NOMO-1 treated with dmso at 0.1 percent for 144 hours (cell line): ENCODE data around the gene B9D1.
"Not testable (repeated sequence)": the region's sequence is repeated elsewhere in the genome, so short reads cannot be mapped to it uniquely, and the experiment has no call there.

Experiments
- DNase-seq: peaks from one replicate; lab custom pipeline; 2025; ENCODE audit not compliant: unreplicated experiment; lab: John Stamatoyannopoulos, UW

B9D1 gene

DNA sequence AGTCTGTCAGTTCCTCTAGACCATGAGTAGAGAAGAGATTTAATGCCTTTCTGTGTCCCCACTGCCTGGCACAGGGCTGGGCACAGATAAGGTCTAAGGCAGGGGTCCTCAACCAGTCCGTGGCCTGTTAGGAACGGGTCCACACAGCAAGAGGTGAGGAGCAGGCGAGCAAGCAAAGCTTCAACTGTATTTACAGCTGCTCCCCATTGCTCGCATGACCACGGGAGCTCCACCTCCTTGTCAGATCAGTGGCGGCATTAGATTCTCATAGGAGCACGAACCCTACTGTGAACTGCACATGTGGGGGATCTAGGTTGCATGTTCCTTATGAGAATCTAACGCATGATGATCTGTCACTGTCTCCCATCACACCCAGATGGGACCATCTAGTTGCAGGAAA lies 1.8 kb downstream of the B9D1 start:
- no peak for DNase-seq

GRCh38 chr17:19359856-19360255 lies 2.7 kb downstream of the B9D1 start:
- DNase-seq: no peak

DNA sequence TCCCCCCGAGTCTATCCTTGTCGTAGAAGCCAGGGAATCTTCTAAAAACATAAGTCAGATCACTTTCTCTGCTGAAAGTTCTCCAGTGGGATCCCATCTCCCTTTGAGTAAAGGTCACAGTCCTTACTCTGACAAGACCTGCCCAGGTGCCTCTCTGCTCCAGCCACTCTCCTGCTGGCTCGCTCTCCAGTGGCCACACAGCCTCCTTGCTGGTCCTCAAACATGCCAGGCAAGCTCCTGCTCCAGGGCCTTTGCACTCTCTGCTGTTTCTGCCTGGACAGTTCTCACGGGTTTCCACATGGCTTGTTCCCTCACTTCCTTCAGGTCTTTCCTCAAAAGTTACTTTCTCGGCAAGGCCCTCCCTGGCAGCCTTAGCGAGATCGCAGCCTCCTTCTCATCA lies 3.4 kb downstream of the B9D1 start:
- DNase-seq: no peak

GRCh38 chr17:19357761-19358160 lies 4.8 kb downstream of the B9D1 start:
- no peak for DNase-seq

GRCh38 chr17:19357351-19357750 lies 5.2 kb downstream of the B9D1 start:
- no peak for DNase-seq

DNA sequence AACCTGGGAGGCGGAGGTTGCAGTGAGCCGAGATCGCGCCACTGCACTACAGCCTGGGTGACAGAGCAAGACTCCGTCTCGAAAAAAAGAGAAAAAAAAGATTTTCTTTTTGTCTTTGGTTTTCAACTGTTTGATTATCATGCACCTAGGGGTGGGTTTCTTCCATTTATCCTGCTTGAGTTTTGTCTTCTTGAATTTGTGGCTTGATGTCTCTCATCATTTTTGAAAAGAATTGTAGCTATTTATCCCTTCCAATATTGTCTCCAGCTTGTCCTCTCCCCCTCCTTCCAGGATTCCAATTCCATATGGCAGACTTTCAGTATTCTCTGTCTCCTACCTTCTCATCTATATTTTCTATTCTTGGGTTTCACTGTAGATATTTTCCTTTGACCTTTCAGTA lies 7.8 kb downstream of the B9D1 start:
- DNase-seq: no peak

- not testable (repeated sequence) for DNase-seq
Measured at GRCh38 chr17:19353401-19353800, 9.1 kb downstream of the B9D1 start.

GRCh38 chr17:19348806-19349205 lies 13.7 kb downstream of the B9D1 start:
- no peak for DNase-seq

- DNase-seq: no peak
Measured at GRCh38 chr17:19348081-19348650, 14.4 kb downstream of the B9D1 start.

DNA sequence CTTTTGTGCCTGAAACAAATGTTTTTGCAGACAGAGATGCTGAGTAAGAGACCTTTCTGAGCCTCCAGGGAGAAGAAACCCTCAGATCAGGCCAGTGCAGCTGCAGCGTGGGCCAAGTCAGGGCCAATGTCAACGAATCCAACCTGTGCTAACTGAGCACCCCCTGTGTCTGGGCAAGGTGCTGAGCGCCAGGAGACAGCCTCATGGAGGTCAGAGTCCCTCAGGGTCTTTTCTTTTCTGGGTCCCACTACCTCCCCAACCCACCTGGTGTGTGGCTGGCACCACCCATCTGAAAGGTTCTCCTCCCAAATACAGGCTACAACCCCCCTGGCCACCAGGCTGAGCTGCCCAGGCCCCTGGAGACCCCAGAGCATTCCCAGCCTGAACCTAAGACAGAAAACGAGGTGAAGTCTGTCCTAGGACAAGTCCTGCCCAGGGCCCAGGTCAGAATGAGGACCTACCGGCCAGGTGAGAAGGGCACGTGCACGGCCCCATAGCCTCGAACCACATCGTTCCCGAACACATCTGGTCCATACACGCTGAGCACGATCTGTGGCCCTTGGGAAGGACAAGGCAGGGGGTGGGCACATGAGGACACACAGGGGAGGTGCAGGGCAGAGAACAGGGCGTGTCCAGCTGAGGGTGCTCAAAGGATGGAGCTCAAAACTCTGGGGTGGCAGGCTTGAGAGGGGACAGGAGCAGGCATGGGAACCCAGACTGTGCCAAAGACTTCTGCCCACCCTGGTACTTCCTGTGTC lies 15.0 kb downstream of the B9D1 start:
- no peak for DNase-seq

- DNase-seq: no peak
Measured at GRCh38 chr17:19346351-19347255, 15.9 kb downstream of the B9D1 start.

DNA sequence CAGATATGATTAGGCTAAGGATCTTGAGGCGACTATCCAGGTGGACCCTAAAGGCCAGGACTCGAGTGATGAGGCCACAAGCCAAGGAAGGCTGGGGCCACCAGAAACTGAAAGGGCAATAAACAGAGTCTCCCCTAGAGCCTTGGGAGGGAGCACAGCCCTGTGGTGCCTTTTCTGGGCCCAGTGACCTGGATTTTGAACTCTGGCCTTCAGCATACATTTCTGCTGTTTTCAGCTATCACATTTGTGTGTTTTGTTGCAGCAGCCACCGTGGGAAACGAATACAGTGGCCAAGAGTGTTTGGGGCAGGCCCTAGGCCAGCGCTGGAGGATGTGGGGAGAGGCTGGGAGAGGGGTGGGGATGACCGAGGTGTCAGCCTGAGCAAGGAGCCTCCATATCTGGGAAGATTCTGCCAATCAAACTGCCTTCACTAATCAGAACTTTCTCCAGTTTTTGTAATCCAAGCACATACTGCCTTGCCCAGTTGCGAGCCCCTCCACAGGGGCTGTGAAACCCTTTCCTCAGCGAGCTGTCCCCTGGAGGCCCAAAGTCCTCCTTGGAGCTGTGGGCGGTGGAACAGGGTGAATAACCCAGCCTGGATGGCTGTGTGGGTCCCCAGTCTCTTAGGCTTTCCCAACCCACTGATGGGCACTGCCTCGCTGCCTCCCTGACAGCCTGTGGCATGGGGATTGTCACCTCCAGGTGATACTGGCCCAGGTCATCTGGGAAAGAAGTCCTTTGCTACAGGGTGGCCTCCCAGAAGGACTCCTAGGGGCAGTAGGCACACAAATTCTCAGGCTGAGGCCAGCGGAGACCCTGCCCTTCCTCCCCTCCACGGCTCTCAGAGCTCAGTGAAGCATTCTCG lies 16.8 kb downstream of the B9D1 start:
- DNase-seq: no peak

- no peak for DNase-seq
Measured at GRCh38 chr17:19345067-19345460, 17.5 kb downstream of the B9D1 start.

DNA sequence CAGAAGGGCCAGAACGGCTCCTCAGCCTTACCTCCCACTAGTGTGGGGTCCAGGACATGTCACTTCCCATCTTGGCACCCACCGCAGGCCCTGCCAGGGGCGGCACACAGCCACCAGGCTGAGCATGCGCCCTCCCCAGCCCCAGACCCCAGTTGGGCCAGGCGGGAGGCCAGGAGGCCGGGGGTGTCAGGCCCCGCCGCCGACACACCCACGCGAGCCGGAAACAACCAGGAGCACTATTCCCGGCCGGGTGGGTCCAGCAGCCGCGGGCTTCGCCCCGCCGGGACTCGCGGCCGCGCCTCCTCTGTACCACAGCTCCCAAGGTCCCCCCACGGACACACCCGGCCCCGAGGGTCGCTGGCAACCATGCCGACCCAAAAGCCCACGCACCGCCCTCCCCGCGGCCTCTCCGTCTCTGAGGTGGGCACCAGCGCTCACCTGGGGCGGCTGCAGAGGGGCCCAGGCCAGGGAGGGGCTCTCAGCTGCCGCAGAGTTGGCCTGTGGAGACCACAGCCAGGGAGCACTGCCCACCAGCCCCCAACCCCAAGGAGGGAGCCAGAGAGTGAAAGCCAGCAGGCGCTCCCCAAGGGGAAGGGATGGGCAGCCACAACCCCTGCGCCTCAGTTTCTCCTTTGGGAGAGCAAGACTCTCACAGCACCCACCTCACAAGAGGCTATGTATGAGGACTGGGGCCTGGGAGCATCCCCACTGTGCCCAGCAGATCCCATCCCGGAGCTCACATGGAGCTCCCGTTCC lies 18.0 kb downstream of the B9D1 start:
- DNase-seq: no peak

DNA sequence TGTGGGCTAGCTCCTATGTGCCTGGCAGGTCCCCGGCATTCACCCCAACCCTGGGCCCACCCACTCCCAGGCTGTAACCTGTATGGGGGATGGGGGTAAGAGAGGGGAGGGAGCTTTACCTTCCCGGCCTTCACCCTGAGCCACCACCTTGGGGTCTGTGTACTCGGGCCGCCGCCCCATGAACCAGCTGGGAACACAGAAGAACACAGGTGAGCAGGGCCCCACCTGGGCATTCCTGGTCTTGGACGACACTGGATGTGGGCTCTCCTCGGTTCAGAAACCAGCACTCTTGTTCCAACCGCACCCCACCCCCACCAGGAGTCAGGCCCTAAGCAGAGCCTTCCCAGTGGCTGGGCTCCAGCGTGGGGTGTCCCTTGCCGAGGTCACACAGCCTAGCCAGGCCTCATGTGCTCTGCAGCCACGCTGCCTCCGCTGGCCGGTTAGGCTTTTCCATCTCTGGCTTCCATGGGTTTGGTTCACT lies 18.8 kb downstream of the B9D1 start:
- DNase-seq: no peak

DNA sequence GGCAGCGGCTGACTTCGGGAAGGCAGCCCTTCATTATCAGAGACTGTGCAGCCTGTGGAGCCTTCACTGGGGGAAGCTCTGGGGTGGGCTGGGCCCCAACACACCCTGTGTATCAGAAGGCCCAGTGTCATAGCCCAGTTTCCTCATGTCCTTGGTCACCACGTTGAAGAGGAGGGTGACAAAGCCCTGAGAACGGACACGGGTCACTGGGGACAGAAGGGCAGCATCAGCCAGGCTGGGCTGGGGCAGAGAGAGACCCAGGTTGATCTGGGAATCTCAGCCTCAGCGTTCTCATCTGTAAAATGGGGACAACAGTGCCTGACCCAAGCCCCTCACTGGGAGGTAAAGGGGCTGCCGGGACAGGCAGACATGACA lies 19.3 kb downstream of the B9D1 start:
- no peak for DNase-seq

GRCh38 chr17:19342611-19343255 lies 19.8 kb downstream of the B9D1 start:
- no peak for DNase-seq

DNA sequence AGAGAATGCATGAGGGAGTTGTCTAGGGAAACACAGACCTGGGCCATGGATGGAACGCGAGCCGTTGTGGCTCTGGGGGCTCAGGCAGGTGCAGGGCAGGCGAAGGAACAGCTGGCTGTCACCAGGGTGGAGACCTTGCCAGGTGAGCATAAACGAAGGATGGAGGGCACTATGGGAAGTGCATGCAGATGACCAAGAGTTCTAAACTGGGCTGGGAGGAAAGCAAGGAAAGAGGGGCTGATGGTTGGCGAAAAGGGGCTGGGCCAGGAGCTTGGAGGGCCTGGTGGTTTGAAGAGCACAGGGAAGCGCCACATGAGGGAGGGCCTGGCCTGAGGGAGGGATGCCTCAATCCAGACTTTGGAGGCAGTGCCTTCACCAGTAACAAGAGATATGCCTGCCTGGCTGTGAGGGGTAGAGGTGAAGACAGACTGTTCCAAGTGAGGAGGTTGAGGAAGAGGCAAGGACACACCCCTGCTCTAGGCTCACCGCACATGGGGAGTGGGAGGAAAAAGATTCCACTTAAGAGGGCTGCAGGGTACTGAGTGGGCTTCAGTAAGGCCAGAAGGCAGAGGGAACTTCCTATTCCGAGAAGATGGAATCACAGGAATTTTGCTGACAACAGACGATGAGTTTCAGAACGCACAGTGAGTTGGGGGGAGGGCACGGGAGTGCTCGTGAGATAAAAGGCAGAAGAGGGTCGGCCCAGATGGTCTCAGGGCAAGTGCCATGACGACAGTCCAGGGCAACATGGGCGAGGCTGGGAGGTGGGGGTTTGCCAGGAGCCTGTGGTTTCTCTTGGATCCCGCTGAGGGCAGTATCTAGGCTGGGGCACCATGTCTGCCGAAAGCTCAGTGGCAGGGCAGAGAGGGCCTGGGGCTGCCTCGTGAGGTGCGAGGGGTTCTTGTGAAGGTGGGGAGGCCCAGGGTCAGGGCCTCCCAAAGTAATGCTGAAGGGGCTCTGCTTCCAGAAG lies 20.6 kb downstream of the B9D1 start:
- DNase-seq: no peak
